ENCODE data around the gene SLC30A7. TPM values are rescaled to one million over a fixed set of nuclear protein-coding genes. Genes with fewer than 3 reads are reported as not detected.

SLC30A7 gene
- total and polyA plus RNA-seq, 2 of the 13 experiments (the other 11 are each of a cell fraction or from before 2014, with no cell fraction given), result 8.3 to 40.8 TPM

GRCh38 chr1:101025657-101026429 is 130.0 kb downstream of the SLC30A7 start, which contains the start of gene DPH5 (continued):
- TF ChIP-seq ZNF430 (CRISPR knock-in tag; IDR thresholded peaks at IDR 0.05) (peak; percentile 19; the same call in 1 of the 2 replicates), ZNF878 (CRISPR knock-in tag; IDR thresholded peaks at IDR 0.05) (no peak), NFATC3 (CRISPR knock-in tag; IDR thresholded peaks at IDR 0.05) (no peak), ZNF781 (CRISPR knock-in tag; IDR thresholded peaks at IDR 0.05; ENCODE audit: borderline replicate concordance, not compliant biosample characterization) (peak; percentile 77), PRDM4 (CRISPR knock-in tag; IDR thresholded peaks at IDR 0.05; ENCODE audit: borderline replicate concordance) (no peak), FOXA1 (IDR thresholded peaks at IDR 0.05) (no peak), FOXA1 (CRISPR knock-in tag; IDR thresholded peaks at IDR 0.05) (no peak), ZBTB1 (CRISPR knock-in tag; IDR thresholded peaks at IDR 0.05; ENCODE audit: borderline replicate concordance) (no peak), XRCC5 (optimal IDR thresholded peaks at IDR 0.05; ENCODE audit: low read length) (peak; percentile 47), ZFX (CRISPR knock-in tag; IDR thresholded peaks at IDR 0.05; ENCODE audit: low read depth) (peak; percentile 97), ZNF136 (CRISPR knock-in tag; IDR thresholded peaks at IDR 0.05; ENCODE audit: low read depth) (no peak), CREM (IDR thresholded peaks at IDR 0.05) (peak; percentile 48; the same call in 1 of the 2 replicates), CREM (CRISPR knock-in tag; IDR thresholded peaks at IDR 0.05) (no peak), ZNF570 (CRISPR knock-in tag; IDR thresholded peaks at IDR 0.05; ENCODE audit: borderline replicate concordance) (no peak), MXD3 (CRISPR knock-in tag; IDR thresholded peaks at IDR 0.05) (no peak), ZNF687 (CRISPR knock-in tag; IDR thresholded peaks at IDR 0.05) (peak; percentile 90), DPF2 (CRISPR knock-in tag; IDR thresholded peaks at IDR 0.05; ENCODE audit: borderline replicate concordance, low read depth) (no peak), ZNF281 (CRISPR knock-in tag; IDR thresholded peaks at IDR 0.05; ENCODE audit: borderline replicate concordance) (no peak)
